Kidney capillary endothelial cell (primary cell): ENCODE data around the gene RAB3D.
"Not testable (repeated sequence)": the region's sequence is repeated elsewhere in the genome, so short reads cannot be mapped to it uniquely, and the experiment has no call there.

Source experiments
- DNase-seq: peaks from one replicate; pipeline ENCODE4 v3.0.0-alpha.2; 2018; ENCODE audit warnings: low spot score

The RAB3D gene

DNA sequence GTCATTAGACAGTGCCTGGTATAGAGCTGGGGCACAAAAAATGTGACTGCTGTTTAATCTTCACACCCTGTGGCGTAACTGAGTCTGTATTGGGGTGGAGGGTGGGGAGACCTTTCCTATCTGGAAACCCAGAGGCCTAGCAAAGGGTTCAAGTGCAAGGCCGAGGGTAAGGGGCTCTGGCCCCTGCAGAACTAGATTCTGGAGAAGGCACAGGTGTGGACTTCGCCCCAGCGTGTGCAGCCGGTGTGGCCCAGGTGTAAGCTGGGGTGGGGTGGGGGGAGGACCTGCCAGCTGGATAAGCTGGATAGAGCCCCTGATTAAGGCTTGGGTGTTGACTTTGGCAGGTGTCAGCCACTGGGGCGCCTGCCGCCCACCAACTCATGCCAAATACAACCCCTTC is 1.3 kb downstream of the RAB3D start:
- no peak for DNase-seq

DNA sequence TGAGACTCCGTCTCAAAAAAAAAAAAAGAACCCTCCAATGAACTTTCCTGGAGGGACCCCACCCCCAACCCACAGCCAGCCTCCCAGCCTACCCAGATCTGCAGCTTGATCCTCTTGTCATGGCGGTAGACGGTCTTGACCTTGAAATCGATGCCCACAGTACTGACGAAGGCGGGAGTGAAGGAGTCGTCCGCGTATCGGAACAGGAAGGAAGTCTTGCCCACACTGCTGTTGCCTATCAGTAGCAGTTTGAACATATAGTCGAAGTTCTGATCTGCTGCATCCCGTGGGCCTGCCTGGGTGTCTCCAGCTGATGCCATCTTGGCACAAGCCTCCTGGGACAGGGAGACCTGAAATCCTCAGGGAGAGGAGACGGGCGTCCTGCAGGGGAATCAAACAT is 2.4 kb downstream of the RAB3D start:
- DNase-seq: no peak

DNA sequence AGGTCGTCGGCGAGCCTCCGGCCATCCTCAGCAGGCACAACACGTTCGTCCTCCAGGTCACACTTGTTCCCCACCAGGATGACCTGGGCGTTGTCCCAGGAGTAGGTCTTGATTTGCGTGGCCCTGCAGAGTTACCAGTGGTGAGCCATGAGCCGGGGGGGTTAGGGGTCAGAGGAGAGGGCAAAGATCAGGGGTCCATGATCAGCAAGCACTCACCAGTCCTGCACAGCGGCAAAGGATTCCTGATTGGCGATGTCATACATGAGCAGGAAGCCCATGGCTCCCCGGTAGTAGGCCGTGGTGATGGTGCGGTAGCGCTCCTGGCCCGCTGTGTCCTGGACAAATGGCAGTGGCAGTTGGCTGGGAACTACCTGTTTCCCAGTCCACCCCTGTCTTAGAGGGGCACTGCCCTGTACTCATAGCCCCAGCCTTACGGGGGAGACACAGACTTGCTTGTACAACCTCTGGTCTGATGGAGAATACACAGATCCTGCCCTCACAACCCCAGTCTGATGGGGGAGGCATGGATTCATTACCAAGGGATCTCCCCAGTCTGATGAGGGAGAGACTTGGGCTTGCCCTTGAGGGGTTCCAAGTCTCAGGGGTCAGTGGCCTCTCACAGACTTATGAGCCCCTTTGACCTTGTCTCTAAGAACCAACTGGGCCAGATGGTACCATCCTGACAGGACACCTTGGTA is 3.9 kb downstream of the RAB3D start:
- no peak for DNase-seq

DNA sequence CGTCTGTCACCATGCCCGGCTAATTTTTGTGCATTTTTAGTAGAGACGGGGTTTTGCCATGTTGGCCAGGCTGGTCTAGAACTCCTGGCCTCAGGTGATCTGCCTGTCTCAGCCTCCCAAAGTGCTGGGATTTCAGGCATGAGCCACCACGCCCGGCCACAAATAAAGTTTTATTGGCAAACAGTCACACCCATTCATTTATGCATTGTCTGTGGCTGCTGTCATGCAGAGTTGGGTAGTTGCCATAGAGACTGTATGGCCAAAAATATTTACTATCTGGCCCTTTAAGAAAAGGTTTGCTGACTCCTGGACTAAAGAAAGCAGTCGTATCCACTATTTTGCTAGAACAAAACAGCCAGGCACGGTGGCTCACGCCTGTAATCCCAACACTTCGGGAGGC is 5.6 kb downstream of the RAB3D start:
- DNase-seq: not testable (repeated sequence)

DNA sequence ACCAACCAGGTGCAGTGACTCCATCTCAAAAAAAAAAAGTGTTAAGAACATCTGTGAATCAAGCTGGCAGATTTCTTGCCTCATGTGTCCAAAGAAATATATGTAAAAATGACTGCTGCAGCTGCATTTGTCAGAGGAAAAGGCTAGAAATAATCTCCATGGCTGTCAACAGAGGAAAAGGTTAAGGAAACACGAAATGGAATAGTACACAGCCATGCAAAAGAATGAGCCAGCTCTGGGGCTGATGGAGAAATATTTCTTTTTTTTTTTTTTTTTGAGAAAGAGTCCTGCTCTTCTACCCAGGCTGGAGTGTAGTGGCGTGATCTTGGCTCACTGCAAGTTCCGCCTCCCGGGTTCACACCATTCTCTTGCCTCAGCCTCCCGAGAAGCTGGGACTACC is 6.6 kb downstream of the RAB3D start:
- no peak for DNase-seq

DNA sequence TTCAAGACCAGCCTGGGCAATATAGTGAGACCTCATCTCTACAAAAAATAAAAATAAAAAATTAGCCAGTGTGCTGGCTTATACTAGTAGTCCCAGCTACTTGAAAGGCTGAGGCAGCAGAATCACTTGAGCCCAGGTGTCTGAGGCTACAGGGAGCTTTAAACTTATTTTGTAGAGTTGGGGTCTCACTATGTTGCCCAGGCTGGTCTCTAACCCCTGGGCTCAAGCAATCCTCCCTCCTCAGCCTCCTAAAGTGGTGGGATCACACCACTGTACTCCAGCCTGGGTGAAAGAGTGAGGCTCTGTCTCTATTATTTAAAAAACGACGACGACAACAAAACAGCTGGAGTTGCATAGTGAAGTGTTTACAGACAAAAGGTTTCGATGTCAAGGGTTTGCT is 8.0 kb downstream of the RAB3D start:
- no peak for DNase-seq

DNA sequence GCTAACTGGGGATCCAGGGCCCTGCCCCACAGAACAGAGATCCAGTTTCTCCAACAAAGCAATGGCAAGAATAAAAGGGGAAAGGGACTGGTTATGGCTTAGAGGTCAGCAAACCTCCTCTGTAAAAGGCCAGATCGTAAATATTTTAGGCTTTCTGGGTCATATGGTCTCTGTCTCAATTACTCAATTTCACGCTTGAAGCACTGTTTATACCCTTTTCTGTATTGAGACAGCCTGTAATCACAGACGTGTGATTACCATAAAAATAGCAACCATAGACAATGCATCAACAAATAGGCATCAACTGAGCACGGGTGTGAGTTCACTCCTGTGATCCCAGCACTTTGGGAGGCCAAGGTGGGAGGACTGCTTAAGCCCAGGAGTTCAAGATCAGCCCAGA is 9.3 kb downstream of the RAB3D start:
- no peak for DNase-seq

DNA sequence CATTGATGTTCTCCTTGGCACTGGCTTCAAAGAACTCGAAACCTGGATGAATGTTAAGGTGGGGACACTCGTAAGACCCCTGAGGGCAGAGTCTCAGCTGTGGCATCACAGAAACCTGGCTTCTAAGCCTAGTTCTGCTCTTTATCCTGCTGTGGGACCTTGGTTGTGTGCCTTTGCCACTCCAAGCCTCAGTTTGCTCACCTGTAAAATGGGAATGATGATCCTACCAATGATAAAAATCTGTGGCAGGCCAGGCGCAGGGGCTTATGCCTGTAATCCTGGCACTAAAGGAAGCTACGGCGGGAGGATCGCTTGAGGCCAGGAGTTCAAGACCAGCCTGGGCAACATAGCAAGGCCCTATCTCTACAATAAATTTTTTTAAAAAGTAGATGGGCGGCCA is 13.9 kb downstream of the RAB3D start:
- no peak for DNase-seq

DNA sequence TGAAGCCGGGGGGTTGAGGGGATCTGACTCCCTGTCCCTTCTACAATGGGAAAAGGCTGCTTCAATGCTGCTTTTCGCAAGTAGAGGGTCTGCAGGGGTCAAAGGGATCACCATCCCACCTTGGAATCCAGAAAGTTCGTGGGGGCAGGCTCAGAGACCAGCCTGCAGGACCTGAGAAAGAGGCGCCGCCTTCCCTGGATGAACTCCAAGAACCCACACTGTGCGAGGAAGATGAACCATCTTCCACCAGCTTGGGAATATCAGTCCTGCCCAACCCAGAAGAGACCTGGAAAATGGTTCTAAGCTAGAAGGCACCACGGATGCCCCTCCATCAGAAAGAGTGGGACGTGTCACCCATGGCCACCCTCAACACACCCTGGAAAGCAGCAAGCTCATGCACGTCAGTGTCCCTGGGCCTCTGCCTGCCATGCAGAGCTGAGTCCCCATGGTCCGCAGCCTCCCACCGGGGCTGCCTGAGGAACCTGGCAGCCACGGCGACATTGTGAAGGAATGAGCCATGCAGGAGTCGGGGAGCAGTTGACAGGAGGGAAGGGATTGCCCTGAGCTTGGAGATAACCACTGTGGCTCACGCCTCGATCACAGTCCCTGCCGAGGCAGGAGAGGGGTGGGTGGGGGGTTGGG is 14.6 kb downstream of the RAB3D start:
- no peak for DNase-seq

DNA sequence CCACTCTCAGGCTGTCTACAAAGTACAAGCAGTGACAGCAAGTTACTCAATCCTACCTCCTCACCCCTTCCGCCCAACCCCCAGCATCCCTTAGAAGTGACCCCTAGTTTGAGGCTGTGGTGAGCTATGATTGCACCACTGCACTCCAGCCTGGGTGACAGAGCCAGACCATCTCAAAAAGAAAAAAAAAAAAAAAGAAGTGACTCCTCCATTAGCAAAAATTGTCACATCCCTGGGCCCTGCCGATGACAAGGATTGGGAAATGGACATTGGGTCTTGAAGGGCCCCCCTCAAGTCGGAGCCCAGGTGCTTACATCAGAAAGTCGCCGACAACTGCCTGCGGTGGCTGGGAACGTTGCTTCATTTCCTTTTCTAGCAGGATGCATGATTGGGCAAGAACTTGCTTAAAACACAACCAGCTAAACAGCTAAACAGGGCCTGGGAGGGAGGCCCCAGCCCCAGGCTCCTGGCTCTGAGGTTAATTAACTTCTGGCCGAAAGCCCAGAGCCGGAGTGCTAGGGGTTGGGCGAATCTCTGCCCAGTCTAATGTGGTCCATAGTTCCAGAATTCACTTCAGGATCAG is 15.3 kb downstream of the RAB3D start:
- no peak for DNase-seq

DNA sequence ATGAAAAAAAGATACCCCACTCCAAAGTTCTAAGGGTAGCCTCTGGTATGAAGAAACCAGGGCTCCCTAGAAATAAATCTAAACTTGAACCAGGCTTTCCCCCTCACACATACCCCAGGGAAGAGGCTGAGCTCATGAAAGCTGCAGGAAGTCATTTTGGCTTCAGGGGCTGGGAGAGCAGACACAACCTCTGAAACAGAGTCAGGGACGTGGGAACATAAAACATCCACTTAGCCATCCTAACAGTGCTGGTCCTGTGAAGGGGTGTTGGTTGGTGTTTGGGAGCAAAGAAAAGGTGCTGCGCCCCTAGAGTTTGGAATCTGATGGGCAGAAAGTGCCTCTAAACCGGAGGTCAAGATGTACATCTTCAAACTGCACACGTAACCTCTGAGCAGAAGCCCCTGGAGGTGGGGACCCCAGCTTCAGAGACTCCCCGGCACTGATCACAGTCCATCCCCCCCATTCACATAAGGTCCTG is 15.8 kb downstream of the RAB3D start:
- DNase-seq: no peak

DNA sequence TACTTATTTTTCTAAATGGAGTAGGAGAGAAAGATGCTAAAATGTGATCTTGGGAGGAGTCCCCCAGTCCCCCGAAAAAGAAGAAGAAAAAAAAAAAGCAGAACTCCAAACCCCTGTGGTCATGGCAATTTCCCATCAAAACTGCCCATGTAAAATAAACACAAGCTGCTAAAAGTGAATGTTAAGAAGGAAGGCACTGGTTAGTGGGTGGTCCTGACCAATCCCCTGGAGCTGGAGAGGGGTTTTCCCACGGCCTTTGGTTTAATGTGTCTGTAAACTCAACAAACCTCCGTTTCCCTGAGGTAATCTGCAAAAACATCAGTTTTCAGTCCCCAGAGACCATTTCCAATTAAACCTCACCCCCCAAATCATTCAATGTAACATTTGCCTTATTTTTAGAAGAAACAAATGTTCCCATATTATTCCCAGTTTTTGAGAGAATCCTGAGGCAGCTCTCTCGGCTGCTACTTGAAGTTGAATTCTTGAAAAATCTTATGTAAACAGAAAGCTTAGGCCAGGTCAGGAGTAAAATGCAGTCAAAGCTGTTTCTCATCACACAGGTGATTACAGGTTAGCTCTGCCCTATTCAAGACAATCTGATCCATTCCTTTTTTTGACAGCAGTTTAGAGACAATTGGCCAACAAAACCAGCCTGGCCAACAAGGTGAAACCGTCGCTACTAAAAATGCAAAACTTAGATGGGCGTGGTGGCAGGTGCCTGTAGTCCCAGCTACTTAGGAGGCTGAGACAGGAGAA is 17.0 kb downstream of the RAB3D start:
- DNase-seq: no peak

DNA sequence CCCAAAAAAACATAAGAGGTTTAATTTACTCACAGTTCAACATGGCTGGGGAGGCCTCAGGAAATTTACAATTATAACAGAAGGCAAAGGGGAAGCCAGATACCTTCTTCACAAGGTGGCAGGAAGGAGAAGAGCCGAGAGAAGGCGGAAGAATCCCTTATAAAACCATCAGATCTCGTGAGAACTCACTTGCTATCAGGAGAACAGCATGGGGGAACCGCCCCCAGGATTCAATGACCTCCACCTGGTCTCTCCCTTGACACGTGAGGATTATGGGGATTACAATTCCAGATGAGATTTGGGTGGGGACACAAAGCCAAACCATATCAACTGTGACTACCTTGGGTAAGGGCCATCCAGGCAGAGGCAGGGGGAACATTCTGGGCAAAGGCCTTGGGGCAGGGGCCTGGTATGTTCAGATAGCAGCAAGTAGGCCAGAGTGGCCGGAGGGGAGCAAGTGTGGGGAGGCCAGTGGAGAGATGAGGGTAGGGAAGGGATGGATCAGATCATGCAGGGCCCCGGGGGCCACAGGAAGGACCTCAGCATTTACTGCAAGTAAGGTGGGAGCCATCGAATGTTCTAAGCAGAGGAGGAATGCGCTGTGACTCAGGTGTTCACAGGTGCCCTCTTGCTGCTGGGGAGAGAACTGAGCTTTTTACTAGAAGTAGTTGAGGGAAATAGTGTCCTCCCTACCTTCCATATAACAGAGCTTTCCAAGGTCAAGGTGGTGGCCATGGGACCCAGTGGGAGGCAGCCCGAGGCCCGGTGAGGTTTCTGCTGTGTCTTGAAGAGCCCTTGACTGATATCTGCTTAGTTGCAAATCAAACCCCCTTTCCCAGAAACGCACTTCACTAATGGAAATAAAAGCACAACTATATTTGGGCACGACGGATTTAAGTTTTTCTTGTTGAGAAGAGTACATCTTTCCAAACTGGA is 18.0 kb downstream of the RAB3D start:
- no peak for DNase-seq

DNA sequence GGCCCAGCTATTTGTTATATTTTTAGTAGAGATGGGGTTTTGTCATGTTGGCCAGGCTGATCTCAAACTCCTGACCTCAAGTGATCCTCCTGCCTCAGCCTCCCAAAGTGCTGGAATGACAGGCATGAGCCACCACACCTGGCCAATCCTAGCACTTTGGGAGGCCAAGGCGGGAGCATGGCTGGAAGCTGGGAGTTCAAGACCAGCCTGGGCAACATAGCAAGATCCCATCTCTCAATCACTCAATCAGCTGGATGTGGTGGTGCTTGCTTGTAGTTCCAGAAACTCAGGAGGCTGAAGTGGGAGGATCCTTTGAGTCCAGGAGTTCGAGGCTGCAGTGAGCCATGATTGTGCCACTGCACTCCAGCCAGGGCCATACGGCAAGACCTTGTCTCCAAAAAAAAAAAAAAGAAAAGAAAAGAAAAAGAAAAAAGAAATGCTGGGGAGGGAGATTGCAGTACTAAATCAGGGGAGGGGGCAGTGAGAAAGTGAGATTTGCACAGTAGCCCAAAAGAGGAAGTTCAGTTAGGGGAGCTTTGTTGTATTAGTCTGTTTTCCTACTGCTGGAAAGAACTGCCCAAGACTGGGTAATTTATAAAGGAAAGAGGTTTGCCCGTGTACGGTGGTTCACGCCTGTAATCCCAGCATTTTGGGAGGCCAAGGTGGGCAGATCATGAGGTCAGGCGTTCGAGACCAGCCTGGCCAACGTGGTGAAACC is 19.0 kb downstream of the RAB3D start:
- DNase-seq: not testable (repeated sequence)

DNA sequence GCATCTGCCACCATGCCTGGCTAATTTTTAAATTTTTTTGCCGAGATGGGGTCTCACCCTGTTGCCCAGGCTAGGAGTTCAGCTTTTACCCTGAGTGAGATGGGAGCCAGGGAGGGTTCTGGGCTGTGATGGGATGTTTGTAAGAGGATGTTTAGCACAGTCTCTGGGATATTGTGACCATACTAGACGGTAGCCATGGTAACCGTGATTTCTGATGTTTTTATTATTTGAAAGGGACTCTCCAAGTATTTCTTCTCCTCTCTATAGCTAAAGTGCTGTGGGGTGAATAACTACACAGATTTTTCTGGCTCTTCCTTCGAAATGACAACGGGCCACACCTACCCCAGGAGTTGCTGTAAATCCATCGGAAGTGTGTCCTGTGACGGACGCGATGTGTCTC is 33.1 kb downstream of the RAB3D start:
- no peak for DNase-seq

DNA sequence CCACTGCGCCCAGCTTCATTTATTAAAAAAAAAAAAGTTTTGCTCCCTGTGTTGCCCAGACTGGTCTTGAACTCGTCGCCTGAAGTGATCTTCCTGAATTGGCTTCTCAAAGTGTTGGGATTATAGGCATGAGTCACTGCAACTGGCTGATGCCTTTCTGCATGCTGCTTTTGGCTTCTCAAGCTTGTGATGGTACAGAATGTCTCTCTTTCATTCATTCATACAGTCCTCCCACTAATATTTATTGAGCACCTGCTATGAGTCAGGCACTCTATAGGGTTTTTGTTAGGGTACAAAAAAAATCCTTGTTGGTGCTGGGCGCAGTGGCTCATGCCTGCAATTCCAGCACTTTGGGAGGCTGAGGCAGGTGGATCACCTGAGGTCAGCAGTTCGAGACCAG is 34.5 kb downstream of the RAB3D start:
- DNase-seq: no peak

DNA sequence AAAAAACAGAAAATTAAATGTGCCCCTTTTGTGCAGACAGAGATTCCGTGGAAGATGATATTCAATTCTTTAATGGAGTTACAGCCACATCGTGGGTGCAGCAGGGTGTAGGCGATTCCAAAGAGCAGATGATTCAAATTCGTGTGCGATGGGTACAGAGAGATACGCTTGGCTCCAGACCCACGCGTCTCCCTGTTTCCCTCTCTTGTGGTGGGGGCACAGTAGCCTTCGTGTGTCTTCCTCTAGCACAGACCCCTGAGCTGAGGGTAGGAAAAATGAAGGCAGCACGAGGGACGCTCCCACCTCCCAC is 38.7 kb downstream of the RAB3D start:
- no peak for DNase-seq

DNA sequence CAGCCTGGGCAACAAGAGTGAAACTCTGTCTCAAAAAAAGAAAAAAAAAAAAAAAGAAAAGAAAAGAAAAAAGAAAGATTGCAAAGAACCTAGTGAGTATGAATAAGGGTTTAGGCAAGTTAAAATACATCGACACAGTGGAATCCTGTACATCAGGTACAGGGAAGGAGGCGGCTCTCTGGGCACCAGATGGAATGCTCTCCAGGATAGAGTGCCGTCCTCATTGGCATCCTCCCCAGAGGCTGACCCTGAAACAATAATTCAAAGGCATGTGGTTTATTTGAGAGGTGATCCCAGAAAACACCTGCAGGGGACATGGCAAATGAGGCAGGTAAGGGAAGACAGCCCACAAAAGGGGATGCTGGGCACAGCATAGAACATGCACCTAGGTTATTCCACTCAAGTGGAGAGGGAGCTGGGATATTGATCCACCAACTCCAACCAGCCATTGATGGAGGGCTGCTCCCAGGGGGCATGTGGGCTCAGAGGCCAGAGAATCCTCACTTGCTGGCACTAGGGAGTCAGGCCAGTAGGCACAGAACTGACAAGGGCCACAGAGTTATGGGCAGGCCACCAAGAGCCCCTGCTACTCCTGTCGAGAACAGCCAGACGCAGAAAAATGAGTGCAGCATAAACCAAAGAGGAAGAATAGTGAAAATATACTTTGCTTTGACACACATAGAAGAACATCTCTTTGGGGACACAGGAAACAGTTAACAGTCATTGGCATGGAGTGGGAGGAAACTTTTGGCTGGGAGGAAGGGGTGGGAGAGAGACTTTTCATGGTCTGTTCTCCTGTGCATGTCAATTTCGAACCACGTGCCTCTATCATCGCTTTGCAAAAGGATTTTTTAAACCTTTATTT is 39.3 kb downstream of the RAB3D start:
- DNase-seq: no peak

DNA sequence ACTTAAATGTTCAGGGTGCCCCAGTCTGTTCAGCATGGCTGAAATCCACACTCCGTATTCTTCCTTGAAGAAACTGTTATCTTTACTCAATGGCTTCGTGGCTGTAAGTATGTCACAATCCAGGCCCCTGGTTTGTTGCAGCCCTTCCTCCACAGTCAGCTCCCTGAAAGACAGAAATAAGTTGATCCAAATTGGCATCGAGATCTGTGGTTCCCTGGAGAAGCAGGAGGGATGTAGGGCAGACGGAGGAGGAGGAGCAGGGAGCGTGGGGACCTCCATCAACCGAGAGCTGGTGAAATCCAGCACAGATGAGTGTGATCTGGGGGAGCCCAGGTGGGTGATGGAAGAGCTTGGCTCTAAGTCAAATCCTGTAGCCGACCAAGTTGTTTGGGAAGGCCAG is 43.2 kb downstream of the RAB3D start:
- no peak for DNase-seq

DNA sequence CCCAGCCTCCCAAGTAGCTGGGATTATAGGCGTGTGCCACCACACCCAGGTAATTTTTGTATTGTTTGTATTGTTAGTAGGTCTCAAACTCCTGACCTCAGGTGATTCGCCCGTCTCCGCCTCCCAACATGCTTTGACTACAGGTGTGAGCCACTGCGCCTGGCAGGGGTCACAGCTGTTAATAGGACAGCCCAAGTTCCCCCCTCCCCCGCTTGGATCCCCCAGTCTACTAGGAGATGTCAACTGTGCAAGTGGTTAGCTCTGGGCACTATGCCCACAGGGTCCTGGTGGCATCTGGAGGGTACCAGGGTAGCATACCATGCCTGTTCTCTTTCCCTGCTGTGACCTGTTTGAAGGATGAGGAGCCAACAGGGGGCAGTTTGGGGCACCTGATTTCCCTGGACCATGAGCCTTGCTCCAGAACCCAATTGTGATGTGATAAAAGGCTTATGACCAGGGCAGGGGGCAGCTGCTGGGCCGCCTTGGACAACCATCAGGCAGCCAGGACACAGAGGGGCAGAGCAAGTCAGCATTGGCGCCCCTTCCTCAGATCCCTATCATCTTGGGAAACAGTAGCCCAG is 43.7 kb downstream of the RAB3D start, which contains the start of gene TSPAN16:
Gene TSPAN16, plus strand, starts transcription at position 496 of the 581 bp plus-strand sequence. CDS start 138 bp downstream, outside the sequence.
- DNase-seq: no peak
